ENCODE data around the gene C1orf167. TPM values are rescaled to one million over a fixed set of nuclear protein-coding genes. Genes with fewer than 3 reads are reported as not detected.

Gene C1orf167
- total and polyA plus RNA-seq, 2 experiments from 2014 or later: 1.7 to 2.2 TPM

DNA sequence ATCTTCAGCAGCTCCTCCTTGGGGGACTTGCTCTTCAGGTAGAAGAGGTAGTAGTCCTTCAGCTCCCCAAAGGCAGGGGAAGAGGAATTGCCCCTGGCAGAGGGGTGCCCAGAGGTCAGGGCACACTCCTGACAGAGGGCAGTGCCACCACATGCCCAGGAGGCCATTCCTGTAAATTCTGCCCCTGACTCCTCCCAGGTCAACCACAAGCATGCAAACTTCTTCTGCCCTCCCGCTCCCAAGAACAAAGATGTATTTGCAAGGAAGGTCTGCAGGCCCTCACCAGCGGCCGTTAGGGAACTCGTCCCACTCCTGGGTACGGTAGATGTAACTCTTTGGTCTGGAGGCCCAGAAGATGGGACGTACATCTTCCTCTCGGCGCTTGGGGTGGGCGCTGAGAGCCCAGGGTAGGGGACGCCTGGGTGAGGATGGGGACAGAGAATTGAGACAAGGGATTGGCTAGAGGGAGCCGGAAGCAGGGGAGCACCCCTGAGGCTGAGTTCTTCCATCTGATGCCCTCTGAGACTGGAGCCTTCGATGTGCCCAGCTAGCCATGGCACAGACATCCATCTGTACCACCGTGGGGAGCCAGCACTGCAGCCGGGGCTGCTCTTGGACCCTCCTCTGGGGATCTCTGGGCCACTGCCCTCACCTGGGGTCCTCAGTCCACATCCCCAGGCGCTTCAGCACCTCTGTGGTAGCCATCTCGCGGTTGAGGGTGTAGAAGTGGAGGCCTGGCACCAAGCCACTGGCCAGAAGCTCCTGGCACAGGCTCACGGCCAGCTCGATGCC lies 32.6 kb downstream of the C1orf167 start:
- no peak overlapping the region for H3K27ac Mint-ChIP-seq
- H3K36me3 Mint-ChIP-seq (ENCODE audit: low read depth): peaks cover 31% of the 10 kb centered on the region
- H3K27me3 Mint-ChIP-seq (ENCODE audit: insufficient read depth, low read depth, poor library complexity): peaks cover 7% of the 10 kb centered on the region
- H3K9me3 Mint-ChIP-seq: no peaks in the 10 kb centered on the region
- Histone ChIP-seq H2AFZ (no peak overlapping the region), H3K27ac (ENCODE audit: low read depth) (no peak overlapping the region), H3K4me2 (no peak overlapping the region), H4K20me1 (replicated peaks; ENCODE audit: insufficient read depth) (no peaks in the 10 kb centered on the region; the same call in none of the 2 replicates), H3K4me3 (no peak overlapping the region), H3K9me2 (ENCODE audit: insufficient read depth) (no peaks in the 10 kb centered on the region), H3K79me2 (replicated peaks; ENCODE audit: insufficient read depth) (no peaks in the 10 kb centered on the region), H3F3A (replicated peaks; ENCODE audit: low read depth) (no peaks in the 10 kb centered on the region; the same call in 1 of the 2 replicates), H3K27me3 (ENCODE audit: insufficient read depth) (no peaks in the 10 kb centered on the region), H3K4me1 (ENCODE audit: insufficient read depth) (no peaks in the 10 kb centered on the region), H3K36me3 (ENCODE audit: insufficient read depth) (no peaks in the 10 kb centered on the region)
- no peaks in the 10 kb centered on the region for H3K4me1 Mint-ChIP-seq
- DNase-seq (ENCODE audit: low spot score) (no peak), ATAC-seq (no peak)
- TF ChIP-seq CREB1 (CRISPR knock-in tag; IDR thresholded peaks at IDR 0.05; ENCODE audit: low read depth): no peak
- TF ChIP-seq, protein P1, sequence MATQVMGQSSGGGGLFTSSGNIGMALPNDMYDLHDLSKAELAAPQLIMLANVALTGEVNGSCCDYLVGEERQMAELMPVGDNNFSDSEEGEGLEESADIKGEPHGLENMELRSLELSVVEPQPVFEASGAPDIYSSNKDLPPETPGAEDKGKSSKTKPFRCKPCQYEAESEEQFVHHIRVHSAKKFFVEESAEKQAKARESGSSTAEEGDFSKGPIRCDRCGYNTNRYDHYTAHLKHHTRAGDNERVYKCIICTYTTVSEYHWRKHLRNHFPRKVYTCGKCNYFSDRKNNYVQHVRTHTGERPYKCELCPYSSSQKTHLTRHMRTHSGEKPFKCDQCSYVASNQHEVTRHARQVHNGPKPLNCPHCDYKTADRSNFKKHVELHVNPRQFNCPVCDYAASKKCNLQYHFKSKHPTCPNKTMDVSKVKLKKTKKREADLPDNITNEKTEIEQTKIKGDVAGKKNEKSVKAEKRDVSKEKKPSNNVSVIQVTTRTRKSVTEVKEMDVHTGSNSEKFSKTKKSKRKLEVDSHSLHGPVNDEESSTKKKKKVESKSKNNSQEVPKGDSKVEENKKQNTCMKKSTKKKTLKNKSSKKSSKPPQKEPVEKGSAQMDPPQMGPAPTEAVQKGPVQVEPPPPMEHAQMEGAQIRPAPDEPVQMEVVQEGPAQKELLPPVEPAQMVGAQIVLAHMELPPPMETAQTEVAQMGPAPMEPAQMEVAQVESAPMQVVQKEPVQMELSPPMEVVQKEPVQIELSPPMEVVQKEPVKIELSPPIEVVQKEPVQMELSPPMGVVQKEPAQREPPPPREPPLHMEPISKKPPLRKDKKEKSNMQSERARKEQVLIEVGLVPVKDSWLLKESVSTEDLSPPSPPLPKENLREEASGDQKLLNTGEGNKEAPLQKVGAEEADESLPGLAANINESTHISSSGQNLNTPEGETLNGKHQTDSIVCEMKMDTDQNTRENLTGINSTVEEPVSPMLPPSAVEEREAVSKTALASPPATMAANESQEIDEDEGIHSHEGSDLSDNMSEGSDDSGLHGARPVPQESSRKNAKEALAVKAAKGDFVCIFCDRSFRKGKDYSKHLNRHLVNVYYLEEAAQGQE (IDR thresholded peaks at IDR 0.05; ENCODE audit: unreplicated experiment): no peak
- TF ChIP-seq, protein P2, sequence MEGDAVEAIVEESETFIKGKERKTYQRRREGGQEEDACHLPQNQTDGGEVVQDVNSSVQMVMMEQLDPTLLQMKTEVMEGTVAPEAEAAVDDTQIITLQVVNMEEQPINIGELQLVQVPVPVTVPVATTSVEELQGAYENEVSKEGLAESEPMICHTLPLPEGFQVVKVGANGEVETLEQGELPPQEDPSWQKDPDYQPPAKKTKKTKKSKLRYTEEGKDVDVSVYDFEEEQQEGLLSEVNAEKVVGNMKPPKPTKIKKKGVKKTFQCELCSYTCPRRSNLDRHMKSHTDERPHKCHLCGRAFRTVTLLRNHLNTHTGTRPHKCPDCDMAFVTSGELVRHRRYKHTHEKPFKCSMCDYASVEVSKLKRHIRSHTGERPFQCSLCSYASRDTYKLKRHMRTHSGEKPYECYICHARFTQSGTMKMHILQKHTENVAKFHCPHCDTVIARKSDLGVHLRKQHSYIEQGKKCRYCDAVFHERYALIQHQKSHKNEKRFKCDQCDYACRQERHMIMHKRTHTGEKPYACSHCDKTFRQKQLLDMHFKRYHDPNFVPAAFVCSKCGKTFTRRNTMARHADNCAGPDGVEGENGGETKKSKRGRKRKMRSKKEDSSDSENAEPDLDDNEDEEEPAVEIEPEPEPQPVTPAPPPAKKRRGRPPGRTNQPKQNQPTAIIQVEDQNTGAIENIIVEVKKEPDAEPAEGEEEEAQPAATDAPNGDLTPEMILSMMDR (conservative IDR thresholded peaks at IDR 0.05; ENCODE audit: low read depth in 2 of 2): no peak
- TF ChIP-seq, protein P3, sequence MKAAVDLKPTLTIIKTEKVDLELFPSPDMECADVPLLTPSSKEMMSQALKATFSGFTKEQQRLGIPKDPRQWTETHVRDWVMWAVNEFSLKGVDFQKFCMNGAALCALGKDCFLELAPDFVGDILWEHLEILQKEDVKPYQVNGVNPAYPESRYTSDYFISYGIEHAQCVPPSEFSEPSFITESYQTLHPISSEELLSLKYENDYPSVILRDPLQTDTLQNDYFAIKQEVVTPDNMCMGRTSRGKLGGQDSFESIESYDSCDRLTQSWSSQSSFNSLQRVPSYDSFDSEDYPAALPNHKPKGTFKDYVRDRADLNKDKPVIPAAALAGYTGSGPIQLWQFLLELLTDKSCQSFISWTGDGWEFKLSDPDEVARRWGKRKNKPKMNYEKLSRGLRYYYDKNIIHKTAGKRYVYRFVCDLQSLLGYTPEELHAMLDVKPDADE (IDR thresholded peaks at IDR 0.05): no peak
- no peak for TF ChIP-seq JUNB (IDR thresholded peaks at IDR 0.05; ENCODE audit: unreplicated experiment)
- TF ChIP-seq ZNF114 (CRISPR knock-in tag; IDR thresholded peaks at IDR 0.05): no peak
- H3K4me3 Mint-ChIP-seq: no peak overlapping the region

DNA sequence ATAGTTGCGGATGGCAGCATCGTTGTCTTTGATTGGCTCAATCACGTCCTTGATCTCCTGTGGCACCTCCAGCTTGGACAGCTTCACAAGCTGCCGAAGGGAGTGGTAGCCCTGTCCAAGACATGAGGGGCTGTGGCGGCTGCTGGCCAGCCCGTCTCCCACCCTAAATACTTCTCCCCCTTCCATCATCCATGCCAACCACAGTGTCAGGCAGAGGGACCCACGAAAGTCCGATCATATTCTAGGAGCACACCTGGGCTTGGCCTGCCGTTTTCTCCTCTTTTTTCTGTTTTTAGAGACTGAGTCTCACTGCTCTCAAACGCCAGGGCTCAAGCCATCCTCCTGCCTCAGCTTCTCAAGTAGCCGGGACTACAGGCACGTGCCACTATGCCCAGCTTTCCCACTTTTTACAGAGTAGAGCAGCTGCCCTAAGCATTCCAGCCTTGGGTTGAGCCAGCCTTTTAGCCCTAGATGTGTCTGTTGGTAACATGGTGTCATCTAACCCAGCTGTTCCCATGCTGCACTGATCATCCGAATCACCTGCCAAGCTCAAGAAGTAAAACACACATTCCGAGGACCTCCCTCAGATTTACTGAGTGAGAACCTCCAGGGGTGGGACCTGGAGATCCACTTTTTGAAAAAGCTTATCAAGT lies 33.4 kb downstream of the C1orf167 start:
- H3K79me2 ChIP-seq (replicated peaks; ENCODE audit: insufficient read depth): no peaks in the 10 kb centered on the region
- H3K4me3 Mint-ChIP-seq: no peak overlapping the region
- H4K20me1 ChIP-seq (replicated peaks; ENCODE audit: insufficient read depth): no peaks in the 10 kb centered on the region; the same call in none of the 2 replicates
- no peaks in the 10 kb centered on the region for H3K9me2 ChIP-seq (ENCODE audit: insufficient read depth)
- H3K4me3 ChIP-seq: no peak overlapping the region
- H3F3A ChIP-seq (replicated peaks; ENCODE audit: low read depth): no peaks in the 10 kb centered on the region; the same call in 1 of the 2 replicates
- H3K36me3 ChIP-seq (ENCODE audit: insufficient read depth): no peaks in the 10 kb centered on the region
- H3K9me3 Mint-ChIP-seq: no peaks in the 10 kb centered on the region
- H3K4me1 Mint-ChIP-seq: no peaks in the 10 kb centered on the region
- DNase-seq (ENCODE audit: low spot score) (no peak), ATAC-seq (no peak)
- no peaks in the 10 kb centered on the region for H3K4me1 ChIP-seq (ENCODE audit: insufficient read depth)
- peaks cover 36% of the 10 kb centered on the region for H3K36me3 Mint-ChIP-seq (ENCODE audit: low read depth)
- no peaks in the 10 kb centered on the region for H3K27me3 ChIP-seq (ENCODE audit: insufficient read depth)
- no peak overlapping the region for H3K4me2 ChIP-seq
- no peak overlapping the region for H3K27ac Mint-ChIP-seq
- H3K27me3 Mint-ChIP-seq (ENCODE audit: insufficient read depth, low read depth, poor library complexity): peaks cover 7% of the 10 kb centered on the region
- H3K27ac ChIP-seq (ENCODE audit: low read depth): no peak overlapping the region
- no peak overlapping the region for H2AFZ ChIP-seq
- TF ChIP-seq NANOG (IDR thresholded peaks at IDR 0.05; ENCODE audit: borderline replicate concordance) (no peak), STAT1 (IDR thresholded peaks at IDR 0.05; ENCODE audit: unreplicated experiment) (no peak)
